GM23248 (cell line): ENCODE measurements around the gene HMGCL.

Experiments used
- EZH2 ChIP-seq: fragments of 200-600 bp; sonication (generic); IDR thresholded peaks from 2 replicates; pipeline ENCODE4 v1.6.1; 2018; ENCODE audit warnings: antibody characterized with exemption, mild to moderate bottlenecking; ENCODE audit not compliant: insufficient read depth, poor library complexity, severe bottlenecking
- EZH2phosphoT487 ChIP-seq: fragments of 200-600 bp; sonication (generic); IDR thresholded peaks from 2 replicates; pipeline ENCODE4 v1.6.1; 2018; ENCODE audit warnings: antibody characterized with exemption, moderate library complexity, mild to moderate bottlenecking, low read depth; ENCODE audit not compliant: insufficient read depth

DNA sequence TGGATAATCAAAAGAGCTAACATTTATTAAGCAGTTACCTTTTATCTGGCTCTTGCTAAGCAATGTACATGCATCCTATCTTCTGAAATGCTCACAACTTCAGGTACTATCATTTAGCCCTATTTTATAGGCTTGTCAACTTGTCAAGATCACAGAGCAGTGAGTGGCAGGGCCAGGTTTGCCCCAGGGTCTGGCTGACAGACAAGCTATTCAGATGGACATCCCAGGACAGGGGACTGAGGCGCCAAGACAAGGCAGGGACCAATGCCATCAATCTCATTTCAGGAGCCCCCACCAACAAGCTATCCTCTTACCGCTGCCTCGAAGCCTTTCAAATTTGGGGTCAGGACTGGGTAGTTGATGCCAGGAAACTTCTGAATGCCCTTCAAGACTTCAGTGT lies 8.9 kb downstream of the HMGCL start:
- TF ChIP-seq EZH2phosphoT487: no peak
- no peak for TF ChIP-seq EZH2
